ENCODE measurements around the gene TTC9B.

DNA sequence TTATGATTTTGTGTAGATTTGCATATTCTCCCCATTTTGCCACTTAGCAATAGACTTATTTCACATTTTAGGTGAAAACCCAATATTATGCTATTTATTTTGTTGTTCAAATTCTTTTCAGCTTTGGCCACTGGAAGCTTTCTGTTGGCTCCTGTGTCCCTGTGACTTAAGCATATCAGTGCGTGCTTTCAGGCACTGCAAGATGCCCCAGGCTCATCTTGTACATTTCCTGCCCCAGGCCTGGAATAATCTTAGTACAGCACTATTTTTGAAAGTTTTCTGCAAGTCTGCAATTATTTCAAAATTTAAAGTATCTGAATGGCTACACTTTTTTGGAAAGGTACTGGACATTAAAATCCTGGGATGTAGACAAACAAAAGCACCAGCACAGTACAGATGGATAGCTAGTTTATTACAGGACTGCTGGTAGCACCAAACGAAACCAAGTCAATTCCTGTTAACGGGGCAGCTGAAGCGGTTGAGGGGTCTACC lies 11.8 kb upstream of the TTC9B start:
- TF ChIP-seq CTCF (IDR thresholded peaks at IDR 0.05) (no peak), POLR2A (IDR thresholded peaks at IDR 0.05) (no peak)

Measured in heart left ventricle (tissue), 13 donors.